DMS 273 (cell line): Measurements from ENCODE around the gene KLF1.
A peak's percentile ranks its signal among the peaks of the same experiment; 100 is the strongest.
"Not testable (repeated sequence)": the region's sequence is repeated elsewhere in the genome, so short reads cannot be mapped to it uniquely, and the experiment has no call there.

Source experiments
- DNase-seq: peaks from one replicate; lab custom pipeline; 2025; ENCODE audit not compliant: unreplicated experiment; lab: John Stamatoyannopoulos, UW

Gene KLF1

DNA sequence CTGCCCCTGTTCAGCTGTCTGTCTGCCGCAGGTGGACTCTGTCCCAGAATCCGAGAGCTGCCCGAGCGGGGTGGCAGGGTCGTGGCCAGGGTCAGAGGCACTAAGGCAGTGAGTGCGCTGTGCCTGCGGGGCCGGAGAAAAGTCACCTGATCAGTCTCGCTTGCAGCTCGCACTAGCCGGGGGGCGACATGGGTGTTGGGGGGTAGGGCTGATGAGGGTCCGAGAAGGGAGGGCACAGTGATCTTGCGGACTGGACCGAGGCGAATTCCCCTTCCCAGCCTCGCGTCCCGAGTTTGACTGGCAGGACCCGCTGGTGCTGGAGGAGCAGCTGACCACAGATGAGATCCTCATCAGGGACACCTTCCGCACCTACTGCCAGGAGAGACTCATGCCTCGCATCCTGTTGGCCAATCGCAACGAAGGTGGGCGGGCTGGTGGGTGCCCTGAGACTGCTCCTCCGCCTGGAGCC, 4.6 kb upstream of the KLF1 start:
- DNase-seq, result no peak

DNA sequence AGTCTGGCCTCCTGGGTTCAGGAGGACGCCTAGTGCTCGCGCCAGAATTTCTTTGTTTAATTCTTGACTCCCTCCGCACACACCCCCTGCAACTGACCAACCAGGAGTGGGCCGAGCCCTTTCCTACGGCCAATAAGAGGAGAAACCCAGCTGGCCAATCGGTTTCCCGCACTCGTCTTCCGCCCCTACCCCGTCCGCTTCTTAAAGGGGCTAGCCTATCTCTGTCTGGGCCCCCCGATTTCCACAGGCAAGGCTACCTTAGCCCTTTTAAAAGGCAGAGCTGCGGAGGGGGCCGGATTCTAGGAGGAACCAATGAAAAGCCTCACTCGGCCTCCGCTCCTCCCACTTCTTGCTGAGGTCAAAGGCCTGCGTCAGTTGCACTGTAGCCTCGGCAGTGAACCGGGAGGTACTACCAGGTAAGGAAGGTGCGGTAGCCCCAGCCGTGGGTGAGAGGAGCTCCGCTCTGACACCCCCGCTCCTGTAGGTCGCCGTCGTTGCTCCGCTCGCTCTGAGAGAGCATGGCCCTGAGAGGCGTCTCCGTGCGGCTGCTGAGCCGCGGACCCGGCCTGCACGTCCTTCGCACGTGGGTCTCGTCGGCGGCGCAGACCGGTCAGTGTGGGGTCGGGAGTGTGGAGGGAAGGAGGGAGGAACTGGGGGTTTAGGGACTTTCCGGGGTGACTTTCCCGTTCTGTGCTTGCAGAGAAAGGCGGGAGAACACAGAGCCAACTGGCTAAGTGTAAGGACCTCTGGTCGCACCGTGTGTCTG, 4.0 kb upstream of the KLF1 start, which contains the start of gene GCDH:
Gene GCDH, plus strand, starts transcription at position 374 of the 766 bp plus-strand sequence. Its CDS starts 145 bp downstream, at position 519.
- DNase-seq, result peak; percentile 100

GRCh38 chr19:12890299-12890786, 3.3 kb upstream of the KLF1 start:
- not testable (repeated sequence) for DNase-seq

GRCh38 chr19:12888006-12888603, 1.1 kb upstream of the KLF1 start:
- no peak for DNase-seq

GRCh38 chr19:12886651-12886968, 391 bp downstream of the KLF1 start:
- no peak for DNase-seq

- DNase-seq, result no peak
Measured at GRCh38 chr19:12885749-12886650, 1.0 kb downstream of the KLF1 start.

DNA sequence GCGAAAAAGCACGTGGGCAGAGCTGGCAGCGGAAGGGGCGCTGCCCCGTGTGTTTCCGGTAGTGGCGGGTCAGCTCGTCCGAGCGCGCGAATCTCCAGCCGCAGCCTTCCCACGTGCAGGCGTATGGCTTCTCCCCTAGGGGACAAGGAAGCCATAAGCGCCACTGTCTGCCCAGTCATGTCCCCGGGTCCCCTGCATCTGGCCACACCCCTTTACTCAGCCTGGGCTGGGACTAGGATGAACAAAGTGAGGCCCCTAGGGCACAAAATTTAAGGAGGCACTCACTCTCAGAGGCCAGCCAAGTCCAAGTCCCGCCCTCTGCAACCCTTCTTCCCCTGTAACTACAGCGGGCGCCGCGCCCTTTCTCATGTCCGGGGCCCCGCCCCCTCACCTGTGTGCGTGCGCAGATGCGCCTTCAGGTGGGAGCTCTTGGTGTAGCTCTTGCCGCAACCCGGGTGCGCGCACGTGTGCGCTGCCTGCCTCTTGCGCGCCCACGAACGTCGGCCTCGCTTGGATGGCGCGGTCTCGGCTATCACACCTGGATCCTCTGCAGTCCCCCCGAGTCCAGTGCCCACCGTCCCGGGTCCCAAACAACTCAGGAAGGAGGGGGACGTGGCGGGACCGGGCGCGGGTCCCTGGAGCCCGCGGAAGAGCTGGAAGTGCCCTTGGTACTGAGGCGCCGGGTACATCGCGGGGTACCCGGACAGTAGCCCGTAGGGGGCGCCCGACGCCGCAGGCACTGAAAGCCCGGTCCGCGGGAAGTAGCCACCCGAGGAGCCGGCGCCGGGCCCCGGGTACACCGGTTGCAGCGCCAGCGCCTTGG, 1.9 kb downstream of the KLF1 start:
- peak; percentile 90 for DNase-seq

GRCh38 chr19:12884627-12884925, 2.4 kb downstream of the KLF1 start:
- no peak for DNase-seq

DNA sequence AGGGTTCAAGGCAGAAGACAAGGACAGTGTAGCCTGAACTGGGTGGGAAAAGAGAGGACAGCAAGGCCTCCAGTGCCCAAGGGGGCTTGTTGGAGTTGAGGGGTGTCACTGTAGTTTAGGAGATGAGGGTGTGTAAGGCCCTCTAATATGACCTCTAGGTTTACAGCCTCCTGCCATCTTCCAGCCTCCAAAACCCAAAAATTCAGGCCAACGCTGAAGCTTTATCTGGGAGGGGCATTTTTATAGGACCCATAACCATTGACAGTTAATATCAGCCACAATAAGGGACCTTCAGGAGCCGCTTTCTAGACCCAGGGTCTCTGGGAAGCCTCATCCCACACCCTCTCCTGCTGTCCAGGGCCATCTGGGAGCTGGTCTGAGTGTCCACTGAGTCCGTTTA, 2.8 kb downstream of the KLF1 start:
- no peak for DNase-seq

DNA sequence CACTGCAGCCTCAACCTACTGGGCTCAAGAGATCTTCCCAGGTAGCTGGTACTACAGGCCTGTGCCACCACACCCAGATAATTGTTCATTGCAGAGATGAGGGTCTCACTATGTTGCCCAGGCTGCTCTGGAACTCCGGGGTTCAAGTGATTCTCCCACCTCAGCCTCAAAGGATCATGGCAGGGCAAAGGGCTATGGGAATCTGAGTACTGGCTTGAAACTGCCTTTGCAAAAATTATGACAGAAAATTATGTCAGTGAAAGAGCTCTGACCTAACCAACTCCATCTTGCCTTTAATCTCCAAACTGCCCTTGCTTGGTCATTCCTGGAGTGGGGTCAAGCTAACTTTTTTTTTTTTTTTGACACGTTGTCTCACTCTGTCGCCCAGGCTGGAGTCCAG, 4.4 kb downstream of the KLF1 start:
- no peak for DNase-seq

DNA sequence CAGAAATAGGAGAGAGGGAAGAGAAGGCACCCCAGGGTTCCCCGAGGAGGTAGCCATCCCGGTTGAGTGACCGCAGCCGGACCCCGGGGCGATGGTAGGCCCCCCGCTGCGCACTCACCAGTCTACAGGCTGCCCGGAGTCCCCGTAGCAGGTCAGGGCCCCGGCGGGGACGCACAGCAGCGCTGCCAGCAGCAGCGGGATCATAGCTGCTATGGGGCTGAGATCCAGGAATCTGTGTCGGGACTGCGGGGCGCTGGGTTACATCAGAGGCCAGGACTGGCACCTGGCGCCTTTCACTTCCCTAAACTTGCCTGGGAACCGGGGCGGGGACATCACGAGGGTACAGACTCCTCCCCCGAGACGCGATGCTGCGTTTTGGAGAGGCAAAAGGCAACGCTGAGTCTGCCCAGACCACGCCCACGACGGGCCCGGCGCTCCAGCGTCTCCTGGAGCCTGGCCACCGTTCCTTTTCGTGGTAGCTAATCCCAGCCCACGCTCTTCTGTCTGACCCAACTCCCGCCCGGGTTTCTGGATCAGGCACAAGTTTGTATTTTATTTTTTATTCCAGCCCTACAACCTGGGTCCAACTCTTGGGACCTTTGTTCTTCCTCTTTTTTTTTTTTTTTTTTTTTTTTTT, 5.7 kb downstream of the KLF1 start, which contains the start of gene DNASE2:
Gene DNASE2, minus strand, starts transcription at position 278 of the 637 bp plus-strand sequence. Its CDS starts 74 bp downstream, at position 204.
- DNase-seq, result peak; percentile 99

DNA sequence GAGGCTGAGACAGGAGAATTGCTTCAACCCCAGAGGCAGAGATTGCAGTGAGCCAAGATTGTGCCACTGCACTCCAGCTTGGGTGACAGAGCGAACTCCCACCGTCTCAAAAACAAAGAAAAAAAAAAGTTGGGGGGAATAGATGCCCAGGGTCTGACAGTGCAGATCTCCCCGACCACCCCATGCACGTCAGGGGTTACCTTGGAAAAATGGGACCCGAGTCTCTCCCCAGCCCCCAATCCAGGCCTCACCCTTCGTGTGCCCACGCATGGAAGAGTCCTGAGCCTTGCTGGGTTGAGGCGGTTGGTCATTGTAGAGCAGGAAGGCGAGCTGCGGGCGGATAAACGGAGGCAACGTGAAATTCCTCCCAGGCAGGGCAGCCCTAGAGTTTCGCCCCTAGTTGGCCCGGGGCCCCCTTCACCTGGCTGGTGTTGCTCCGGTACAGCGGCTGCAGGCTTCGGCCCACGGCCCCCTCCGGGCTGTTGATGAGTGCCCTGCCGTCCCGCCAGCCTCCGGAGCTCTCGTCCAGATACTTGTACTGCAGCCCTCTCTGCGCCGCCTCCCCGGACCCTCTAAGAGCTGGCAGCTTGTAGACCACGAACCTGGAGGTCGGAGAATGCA, 6.3 kb downstream of the KLF1 start:
- DNase-seq, result peak; percentile 70

GRCh38 chr19:12875086-12875485, 11.9 kb downstream of the KLF1 start:
- no peak for DNase-seq

- no peak for DNase-seq
Measured at GRCh38 chr19:12873891-12874745, 12.9 kb downstream of the KLF1 start.

GRCh38 chr19:12872941-12873890, 13.8 kb downstream of the KLF1 start:
- DNase-seq, result peak; percentile 58

GRCh38 chr19:12872255-12872654, 14.7 kb downstream of the KLF1 start:
- no peak for DNase-seq

- no peak for DNase-seq
Measured at GRCh38 chr19:12871681-12872080, 15.3 kb downstream of the KLF1 start.
